HG03060 (cell line): ENCODE measurements around the gene RIPOR2.

Source experiments
- ATAC-seq: cut with Tn5 transposase; IDR thresholded peaks from one replicate; pipeline ENCODE4 v1.9.1; 2021; ENCODE audit warnings: low read depth, moderate number of reproducible peaks; ENCODE audit not compliant: unreplicated experiment

RIPOR2 gene, protein sequence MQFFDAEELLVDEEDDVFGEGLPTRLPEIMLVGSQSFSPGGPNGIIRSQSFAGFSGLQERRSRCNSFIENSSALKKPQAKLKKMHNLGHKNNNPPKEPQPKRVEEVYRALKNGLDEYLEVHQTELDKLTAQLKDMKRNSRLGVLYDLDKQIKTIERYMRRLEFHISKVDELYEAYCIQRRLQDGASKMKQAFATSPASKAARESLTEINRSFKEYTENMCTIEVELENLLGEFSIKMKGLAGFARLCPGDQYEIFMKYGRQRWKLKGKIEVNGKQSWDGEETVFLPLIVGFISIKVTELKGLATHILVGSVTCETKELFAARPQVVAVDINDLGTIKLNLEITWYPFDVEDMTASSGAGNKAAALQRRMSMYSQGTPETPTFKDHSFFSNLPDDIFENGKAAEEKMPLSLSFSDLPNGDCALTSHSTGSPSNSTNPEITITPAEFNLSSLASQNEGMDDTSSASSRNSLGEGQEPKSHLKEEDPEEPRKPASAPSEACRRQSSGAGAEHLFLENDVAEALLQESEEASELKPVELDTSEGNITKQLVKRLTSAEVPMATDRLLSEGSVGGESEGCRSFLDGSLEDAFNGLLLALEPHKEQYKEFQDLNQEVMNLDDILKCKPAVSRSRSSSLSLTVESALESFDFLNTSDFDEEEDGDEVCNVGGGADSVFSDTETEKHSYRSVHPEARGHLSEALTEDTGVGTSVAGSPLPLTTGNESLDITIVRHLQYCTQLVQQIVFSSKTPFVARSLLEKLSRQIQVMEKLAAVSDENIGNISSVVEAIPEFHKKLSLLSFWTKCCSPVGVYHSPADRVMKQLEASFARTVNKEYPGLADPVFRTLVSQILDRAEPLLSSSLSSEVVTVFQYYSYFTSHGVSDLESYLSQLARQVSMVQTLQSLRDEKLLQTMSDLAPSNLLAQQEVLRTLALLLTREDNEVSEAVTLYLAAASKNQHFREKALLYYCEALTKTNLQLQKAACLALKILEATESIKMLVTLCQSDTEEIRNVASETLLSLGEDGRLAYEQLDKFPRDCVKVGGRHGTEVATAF

DNA sequence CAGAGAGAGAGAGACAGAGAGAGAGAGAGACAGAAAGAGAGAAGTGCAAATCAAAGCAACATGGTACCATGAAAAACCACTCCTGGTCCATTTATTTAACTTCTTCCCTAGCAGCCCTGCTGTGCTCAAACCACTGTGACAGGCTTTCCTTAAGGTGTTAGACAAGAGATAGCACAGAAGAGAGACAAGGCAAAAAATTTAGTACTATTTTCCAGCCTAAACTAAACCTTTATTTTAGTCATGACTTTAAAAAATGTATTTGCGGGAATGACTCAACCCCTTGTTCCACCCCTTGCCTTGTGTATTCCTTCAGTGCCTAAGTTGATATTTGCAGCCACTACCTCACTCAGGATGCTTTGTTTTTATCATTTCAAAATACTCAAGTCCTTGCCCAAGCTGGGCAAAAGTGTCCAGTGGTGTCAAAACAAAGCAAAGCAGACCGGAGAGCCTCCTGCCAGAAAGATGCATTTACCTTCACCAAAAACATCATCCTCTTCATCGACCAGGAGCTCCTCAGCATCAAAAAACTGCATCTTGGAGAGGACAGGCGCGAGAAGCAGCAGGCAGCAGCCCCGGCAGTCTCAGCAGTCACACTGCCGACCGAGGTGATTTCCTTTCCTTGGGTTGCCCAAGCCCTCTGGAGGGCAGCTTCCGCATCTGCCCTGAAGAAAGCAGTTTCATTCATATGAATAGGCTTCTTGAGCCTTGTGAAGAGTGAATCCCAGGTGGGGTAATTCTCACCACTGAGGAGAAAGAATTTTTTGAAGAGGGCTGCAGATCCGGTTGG, at the start of gene RIPOR2:
RIPOR2 (minus strand) TSS at position 595 of the 787 bp plus-strand sequence; CDS start at position 533, 62 bp downstream.
- no peak for ATAC-seq

DNA sequence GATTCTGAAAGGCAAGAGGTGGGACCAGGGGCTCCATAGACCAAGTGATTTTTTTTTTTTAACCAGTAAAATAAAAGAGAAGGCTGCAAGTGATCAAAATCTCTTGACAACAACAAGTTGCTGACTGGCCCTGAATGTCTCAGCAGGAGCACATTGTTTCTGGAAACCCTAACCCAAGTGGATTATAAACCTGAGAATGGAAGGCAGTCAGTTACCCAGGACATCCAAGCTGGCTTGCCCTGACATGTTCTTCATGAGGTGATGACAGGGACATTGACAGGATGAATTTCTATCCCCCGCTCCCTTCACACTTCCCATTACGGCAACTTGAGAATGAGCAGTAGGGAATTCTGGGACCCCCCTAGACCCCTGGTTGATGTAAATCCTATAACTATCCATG, 49.6 kb upstream of the RIPOR2 start:
- no peak for ATAC-seq

DNA sequence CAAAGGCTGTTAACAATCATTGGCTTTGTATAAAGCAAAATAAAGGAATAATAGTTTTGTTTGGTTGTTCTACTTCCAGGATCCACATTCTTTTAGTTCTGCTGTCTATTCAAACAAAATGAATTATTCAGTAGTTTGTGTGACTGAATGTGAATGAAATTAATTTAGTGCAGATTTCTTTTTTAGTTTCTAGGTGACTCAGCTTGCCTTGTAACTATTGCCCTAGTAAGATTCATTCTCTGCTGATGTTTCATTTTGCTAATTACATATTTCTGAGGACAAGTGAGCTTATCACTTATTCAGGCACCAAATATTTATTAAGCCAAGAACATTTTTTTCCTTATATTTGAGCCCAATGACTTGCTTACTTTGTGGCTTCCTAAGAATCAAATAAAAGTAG, 46.5 kb upstream of the RIPOR2 start:
- no peak for ATAC-seq

DNA sequence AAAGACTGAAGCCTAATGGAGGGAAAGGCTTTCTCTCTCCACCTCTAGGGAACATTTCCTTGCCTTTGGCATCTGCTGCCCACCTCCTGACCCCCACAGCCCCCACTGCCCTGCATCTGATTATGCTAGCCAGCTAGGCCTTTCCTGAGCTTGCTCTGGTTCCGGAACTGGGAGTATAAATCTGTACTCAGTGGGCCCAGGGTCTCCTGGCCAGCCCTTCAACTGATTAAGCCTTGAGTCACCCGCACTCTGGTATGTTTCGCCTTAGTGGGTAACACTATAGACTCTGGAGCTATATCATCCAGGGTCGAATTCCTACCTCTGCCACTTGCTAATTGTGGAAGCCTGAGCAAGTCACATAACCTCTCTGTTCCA, 45.6 kb upstream of the RIPOR2 start:
- ATAC-seq: no peak

DNA sequence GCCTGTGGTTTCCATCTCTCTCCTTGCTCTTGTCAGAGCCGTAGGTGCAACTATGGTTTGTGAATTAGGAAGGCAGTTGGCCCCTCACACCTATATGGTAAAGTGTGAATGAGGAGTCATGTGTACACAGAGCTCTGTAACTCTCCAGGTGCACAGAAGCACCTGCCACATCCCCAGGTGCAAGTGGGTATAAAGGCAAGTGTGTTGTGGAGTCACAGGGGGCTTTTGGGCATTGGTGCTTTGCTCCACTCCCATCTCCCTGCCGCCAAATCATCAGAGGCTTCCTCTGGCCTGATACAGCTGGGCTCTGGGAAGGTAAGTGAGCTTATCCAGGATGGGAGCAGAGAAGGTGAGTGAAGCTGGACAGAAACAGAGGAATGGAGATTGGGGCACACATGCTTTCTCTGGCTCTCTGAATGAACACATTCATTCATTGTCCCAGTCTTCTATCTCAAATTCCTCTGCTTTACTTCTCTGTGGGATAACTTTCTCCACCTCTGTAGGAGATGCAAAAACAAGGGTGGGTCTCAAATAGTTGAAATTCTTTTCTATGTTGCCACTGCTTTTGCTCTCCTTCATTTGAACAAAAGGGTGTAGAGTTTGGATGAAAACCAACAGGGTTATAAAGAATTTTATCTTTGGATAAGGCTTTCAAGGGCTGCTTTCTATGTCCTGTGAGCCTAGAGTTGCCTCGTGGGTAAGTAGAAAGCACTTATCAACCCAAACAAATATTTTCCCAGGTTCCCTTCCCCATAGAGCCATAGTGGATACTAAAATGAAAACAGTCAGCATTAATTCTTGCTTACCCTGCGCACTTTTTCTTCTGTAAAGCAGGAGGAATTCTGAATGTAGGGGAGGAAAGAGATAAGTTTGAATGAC, 45.0 kb upstream of the RIPOR2 start:
- no peak for ATAC-seq

DNA sequence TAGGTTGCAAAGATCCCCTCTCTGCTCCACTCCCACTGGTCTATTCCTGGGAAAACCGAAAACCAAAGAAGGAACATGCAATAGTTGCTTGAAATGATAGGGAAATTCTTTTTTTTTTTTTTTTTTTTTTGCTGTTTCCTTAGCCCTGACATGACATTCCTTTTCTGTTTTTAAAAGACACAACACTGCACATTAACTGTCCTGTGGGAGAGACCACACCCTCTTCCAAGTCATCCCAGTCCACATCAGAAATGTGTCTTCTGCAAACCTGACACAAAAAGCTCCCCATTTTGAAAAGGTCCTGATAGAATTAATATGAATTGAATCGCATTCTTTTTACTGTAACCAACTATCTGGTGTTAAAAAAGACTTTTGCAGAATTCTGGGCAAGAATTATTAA, 43.4 kb upstream of the RIPOR2 start:
- no peak for ATAC-seq

DNA sequence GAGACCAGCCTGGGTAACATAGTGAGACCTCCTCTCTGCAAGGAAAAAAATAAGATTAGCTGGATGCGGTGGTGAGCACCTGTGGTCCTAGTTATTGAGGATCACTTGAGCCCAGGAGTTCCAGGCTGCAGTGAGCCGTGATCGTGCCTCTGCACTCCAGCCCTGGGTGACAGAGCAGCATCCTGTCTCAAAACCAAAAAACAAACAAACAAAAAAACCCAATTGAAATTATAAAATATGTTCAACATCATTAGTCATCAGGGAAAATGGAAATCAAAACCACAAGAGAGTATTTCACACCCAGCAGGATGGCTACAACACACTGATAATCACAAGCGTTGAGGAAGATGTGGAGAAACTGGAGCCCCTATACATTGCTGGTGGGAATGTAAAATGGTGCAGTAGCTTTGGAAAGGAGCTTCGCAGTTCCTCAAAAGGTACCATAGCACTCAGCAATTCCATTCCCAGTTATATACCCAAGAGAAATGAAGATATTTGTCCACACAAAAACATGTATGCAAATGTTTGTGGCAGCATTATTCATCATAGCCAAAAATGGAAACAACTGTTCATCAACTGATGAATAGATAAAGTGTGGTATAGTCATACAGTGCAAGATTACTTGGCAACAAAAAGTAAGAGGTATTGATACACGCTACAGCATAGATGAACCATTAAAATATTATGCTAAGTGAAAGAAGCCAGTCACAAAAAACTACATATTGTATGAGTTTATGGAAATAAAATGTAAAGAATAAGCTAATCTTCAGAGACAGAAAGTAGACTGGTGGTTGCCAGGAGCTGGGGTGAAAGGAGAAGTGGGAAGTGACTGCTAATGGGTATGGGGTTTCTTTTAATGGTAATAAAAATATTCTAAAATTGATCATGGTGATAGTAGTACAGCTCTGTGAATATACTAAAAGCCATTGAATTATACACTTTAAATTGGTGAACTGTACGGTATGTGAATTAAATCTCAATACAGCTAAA, 38.7 kb upstream of the RIPOR2 start:
- ATAC-seq: peak; percentile 85

DNA sequence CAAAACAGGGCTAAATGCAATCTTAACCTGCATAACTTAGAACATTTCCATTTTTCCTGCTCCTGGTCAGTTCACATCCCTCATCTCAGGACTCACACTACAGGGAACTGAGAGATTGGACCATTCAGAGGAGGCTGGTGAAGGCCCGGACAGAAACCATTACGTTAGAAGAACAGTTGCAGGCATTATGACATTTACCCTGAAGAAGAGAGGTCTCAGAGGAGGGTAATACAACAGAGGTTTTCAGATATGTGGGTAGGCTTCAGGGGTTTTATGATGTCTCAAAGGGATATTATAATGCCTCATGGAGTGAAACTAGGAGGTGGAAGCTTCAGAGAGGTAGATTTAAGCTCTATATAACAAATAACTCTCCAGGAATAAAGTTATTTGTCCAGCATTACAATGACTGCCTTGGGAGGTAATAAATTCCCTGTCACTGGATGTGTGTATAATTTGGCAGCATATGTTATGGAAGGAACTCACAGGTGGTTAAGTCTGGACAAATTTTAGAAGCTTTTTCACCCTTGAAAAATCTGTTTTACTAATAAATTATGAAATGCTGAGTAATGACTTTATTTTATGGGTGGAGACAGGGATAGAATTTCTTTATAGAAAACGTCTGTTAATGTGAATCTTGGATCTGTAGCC, 36.7 kb upstream of the RIPOR2 start:
- ATAC-seq: no peak

DNA sequence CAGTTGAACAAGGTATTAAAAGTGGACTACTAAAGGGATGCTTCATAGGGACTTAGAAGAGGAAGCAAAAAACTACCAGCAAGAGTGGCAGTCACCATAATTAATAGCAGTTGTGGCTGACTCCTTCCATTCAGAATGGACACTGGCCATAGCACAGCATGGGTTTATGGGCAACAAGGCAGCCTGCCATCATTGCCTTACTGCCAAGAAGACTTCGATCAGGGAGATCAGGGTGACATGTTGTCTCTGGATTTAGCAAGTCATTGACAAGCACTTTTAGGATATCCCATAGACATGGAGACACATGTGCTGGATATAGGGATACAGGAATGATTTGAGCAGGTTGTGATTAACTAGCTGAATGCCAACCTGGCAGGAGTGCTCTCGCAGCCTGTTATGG, 35.3 kb upstream of the RIPOR2 start:
- no peak for ATAC-seq

DNA sequence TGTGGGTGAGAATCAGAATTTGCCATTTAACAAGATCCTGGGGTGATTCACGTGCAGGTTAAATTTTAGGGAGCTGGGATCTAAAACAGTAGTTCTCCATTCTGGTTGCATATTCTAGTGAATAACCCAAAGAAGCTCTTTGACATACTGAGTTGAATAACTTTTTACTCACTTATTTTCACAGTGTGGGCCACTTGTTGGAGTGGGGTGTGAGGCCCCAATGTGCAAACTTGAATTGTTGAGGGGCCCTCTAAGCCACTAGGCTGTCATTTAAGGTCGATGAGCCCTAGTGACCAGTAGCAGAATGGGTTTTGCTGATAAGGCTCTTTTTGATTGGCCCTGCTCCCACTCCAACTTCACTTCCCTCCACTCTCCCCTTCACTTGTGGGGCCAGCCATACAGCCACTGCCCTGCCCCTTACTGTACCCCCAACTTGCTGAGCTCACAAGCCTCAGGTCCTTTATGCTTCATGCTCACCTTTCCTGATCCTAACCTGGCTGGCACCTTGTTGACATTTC, 33.6 kb upstream of the RIPOR2 start:
- ATAC-seq: no peak

DNA sequence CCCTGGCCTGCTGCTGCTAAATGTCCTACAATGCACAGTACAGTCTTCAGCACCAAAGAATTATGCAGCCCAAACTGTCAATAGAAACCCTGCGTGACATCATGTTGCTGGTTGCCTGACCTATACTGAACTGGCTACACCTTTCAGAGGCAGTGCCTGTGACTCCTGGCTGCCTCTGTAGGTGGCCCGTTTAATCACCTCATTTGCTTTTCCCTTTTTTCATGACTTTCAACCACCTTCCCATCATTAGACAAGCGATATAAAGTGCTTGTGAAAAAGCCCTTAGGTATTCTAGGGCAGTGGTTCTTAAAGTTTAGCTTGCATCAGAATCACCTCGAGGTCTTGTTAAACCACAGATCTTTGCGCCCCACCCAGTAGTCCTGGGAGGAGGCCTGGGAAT, 33.0 kb upstream of the RIPOR2 start:
- ATAC-seq: no peak

DNA sequence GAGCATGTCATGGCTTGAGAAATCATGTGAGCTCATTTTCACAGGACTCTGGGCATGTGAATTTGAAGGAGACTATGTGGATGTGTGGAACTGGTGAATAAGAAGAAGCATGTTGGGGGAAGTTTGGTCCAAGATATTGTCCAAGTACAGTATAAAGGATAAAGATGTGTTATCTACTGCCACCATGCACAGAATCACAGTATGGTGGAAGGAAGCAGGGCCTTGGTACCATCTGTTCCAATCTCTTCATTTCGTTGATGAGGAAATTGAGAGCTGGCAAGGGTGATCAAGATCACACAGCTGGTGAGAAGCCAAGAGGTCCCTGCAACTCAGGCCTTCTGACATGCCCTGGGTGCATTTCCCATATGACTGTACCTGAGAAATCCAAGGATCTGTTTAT, 31.5 kb upstream of the RIPOR2 start:
- no peak for ATAC-seq

DNA sequence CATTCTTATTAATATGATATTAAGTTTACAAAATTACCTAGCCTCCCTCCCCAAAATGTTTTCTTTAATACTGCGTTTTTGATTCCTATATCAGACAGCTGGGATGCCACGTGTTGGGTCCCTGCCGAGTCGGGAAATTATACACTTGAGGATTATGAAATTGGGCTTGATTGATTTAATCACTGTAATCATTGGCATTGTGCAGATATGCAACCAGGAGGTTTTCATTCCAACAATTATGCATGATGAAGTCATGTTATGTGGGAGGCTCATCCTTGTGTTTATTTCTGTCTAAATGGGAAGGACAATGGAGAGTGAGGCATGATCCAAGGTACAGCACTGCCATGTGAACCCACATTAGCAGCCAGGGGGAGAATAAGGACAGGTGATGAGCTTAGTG, 30.6 kb upstream of the RIPOR2 start:
- no peak for ATAC-seq

DNA sequence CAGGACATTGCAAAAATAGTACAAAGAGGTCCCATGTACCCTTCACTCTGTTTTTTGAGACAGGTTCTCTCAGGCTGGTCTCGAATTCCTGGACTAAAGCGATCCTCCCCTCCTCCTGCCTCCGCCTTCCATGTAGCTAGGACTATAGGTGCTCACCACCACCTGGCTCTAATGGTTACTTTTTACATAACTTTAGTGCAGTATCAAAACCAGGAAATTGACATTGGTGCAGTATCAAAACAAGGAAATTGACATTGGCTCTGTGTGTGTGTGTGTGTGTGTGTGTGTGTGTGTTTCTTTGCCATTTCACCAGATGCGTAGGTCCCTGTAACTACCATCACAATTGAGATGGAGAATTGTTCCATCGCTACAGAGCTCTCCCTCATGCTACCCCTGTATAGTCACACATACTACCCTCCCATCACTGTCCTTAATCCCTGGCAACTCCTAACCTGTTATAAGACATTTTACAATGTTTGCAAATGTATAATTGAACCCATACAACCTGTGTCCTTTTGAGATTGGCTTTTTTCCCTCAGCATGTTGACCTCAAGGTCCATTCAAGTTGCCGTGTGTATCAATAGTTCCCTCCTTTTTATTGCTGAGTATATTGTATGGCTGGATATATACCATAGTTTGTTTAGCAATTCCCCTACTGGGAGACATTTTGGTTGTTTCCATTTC, 28.3 kb upstream of the RIPOR2 start:
- no peak for ATAC-seq

DNA sequence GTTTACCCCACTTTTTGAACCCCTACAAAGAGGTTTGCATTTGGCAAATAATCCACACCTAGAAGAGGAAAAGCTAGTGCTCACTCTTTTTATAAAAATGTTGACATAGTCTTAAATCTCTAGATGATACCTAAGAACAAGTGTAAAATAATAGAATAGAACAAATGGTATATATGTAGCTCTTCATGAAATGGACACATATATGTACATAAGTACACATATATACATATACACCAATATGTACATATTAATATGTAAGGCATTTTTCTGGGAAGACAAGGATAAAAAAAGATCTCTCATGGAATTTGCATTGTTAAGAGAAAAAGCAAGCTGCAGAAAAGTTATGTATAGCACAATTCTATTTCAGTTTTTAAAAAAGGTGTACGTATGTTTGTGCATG, 27.6 kb upstream of the RIPOR2 start:
- no peak for ATAC-seq

DNA sequence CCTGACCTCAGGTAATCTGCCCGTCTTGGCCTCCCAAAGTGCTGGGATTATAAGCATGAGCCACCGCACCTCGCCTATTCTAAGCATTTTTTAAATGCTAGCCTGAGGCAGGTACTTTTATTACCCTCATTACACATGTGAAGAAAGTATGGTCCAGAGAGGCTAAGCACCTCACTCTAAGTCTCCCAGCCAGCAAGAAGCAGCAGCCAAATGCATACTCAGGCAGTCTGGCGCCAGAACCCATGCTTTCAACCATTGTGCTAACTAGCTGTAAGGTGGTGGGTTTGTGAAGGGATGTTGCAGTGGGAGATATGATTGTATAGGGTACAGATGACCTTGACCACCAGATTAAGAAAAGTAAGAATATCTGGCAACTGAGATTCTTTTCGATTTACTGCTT, 26.1 kb upstream of the RIPOR2 start:
- ATAC-seq: no peak

DNA sequence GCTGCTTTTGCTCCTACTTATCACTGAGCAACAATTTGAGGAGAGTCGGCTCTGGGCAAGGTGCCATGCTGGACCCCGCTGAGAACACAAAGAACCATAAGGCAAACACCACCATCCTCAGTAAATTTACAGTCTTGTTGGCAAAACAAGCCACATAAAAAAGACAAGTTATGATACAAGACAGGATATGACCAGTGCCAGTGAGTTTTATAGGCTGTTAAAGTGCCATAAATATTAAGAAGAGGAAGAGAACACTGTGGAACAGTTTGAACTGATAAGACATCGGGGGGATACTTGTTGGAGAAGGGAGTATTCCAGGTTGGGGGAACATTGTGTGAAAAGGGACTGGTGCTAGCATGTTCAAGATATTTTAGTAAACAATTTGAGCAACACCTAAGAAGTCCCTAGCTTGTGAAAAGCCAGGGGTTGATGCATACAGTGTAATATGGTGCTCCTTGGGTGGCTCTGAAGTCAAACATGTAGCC, 25.3 kb upstream of the RIPOR2 start:
- ATAC-seq: no peak
